HepG2 (cell line): ENCODE results near the gene MAN2A2. TPM values are rescaled to one million over a fixed set of nuclear protein-coding genes. Genes with fewer than 3 reads are reported as not detected.

Experiments
- ATAC-seq: fragments of 200-7000 bp; cut with Tn5 transposase; 3 replicates; pipeline ENCODE4 v1.9.1; 2020; ENCODE audit warnings: mild to moderate bottlenecking, moderate library complexity
- BruUV-seq: library from RNA; stranded (reverse); fragments of 400-500 nt; replicated peaks from 2 replicates; lab custom pipeline; 2021; lab: Mats Ljungman, UMichigan
- CTCF ChIA-PET: fragments of 300-600 bp; formaldehyde crosslinking; extraction: SDS; loops from one replicate; lab custom pipeline; 2021; ENCODE audit warnings: low total read pairs, inconsistent platforms, low intra/inter-chr PET ratio; lab: Yijun Ruan, JAX
- POLR2A ChIA-PET: fragments of 350-600 bp; sonication (Branson Sonifier 250); formaldehyde crosslinking; loops from one replicate; lab custom pipeline; 2020; ENCODE audit warnings: antibody characterized with exemption, inconsistent platforms; lab: Yijun Ruan, JAX
- DNase-seq: peaks from one replicate; pipeline ENCODE4 v3.0.0-alpha.2; 2015; ENCODE audit warnings: low spot score
- FAIRE-seq: peaks from 3 replicates; lab custom pipeline; 2011; peaks lifted over from hg19 to GRCh38; lab: Jason Lieb, UNC
- H2AFZ ChIP-seq: one replicate; pipeline ENCODE4 v1.6.1; 2011; ENCODE audit warnings: low read length, inconsistent platforms
- H3K27ac ChIP-seq: fragments of 300-600 bp; 3 replicates; pipeline ENCODE4 v1.8.0; 2011; ENCODE audit warnings: mixed run types, mild to moderate bottlenecking, mixed read lengths, low read length, inconsistent platforms; ENCODE audit not compliant: insufficient read depth; ENCODE audit errors: extremely low read length
- H3K27me3 ChIP-seq, 2 experiments: fragments of 200-600 bp in 1 of 2; 2 replicates in 1 of 2; 3 replicates in 1 of 2; pipeline versions ENCODE4 v1.6.0 to v1.8.0; 2011; ENCODE audit warnings: low read length in 2 of 2, mild to moderate bottlenecking in 2 of 2, moderate library complexity in 2 of 2, inconsistent platforms in 1 of 2; ENCODE audit not compliant: insufficient read depth in 2 of 2, control insufficient read depth in 1 of 2
- H3K36me3 ChIP-seq, 2 experiments: fragments of 200-600 bp in 1 of 2; replicated peaks in 1 of 2; 2 replicates in 1 of 2; 3 replicates in 1 of 2; pipeline versions ENCODE4 v1.5.1 to v1.8.0; 2011; ENCODE audit warnings: low read length in 2 of 2, inconsistent platforms in 1 of 2; ENCODE audit not compliant: insufficient read depth in 2 of 2, control insufficient read depth in 1 of 2
- H3K4me1 ChIP-seq: 2 replicates; pipeline ENCODE4 v1.5.1; 2012; ENCODE audit warnings: low read length, inconsistent platforms; ENCODE audit not compliant: insufficient read depth
- H3K4me2 ChIP-seq: 2 replicates; pipeline ENCODE4 v1.6.0; 2011; ENCODE audit warnings: low read depth, low read length, inconsistent platforms
- H3K4me3 ChIP-seq, 3 experiments: fragments of 200-600 bp in 1 of 3; sonication (generic), shearing (Covaris generic) in 1 of 3; replicated peaks in 1 of 3; 2 replicates each; pipeline ENCODE4 v1.5.1; 2011 to 2016; ENCODE audit warnings: low read length in 3 of 3, inconsistent platforms in 2 of 3, low read depth in 2 of 3, mild to moderate bottlenecking in 2 of 3, control low read depth in 1 of 3, mixed read lengths in 1 of 3; ENCODE audit not compliant: insufficient read depth in 1 of 3
- H3K79me2 ChIP-seq: one replicate; pipeline ENCODE4 v1.6.1; 2011; ENCODE audit warnings: low read length, inconsistent platforms; ENCODE audit not compliant: insufficient read depth
- H3K9ac ChIP-seq: 2 replicates; pipeline ENCODE4 v1.6.0; 2011; ENCODE audit warnings: mild to moderate bottlenecking, low read depth, low read length, inconsistent platforms; ENCODE audit not compliant: insufficient read depth
- H3K9me3 ChIP-seq: 2 replicates; pipeline ENCODE4 v1.5.1; 2012; ENCODE audit warnings: mild to moderate bottlenecking, low read length
- H4K20me1 ChIP-seq: 2 replicates; pipeline ENCODE4 v1.6.0; 2011; ENCODE audit warnings: inconsistent platforms, mild to moderate bottlenecking, low read length, moderate library complexity; ENCODE audit not compliant: insufficient read depth
- ETS1 ChIP-seq: sonication (generic); formaldehyde crosslinking; IDR thresholded peaks from 2 replicates; pipeline ENCODE4 v1.4.0; 2020; ENCODE audit warnings: missing genetic modification reagents
- GFI1 ChIP-seq: sonication (generic); formaldehyde crosslinking; IDR thresholded peaks from 2 replicates; pipeline ENCODE4 v1.5.0; 2020; ENCODE audit warnings: missing genetic modification reagents, mild to moderate bottlenecking, borderline replicate concordance
- GZF1 ChIP-seq: sonication (generic); formaldehyde crosslinking; IDR thresholded peaks from 2 replicates; pipeline ENCODE4 v1.5.1; 2020; ENCODE audit warnings: mild to moderate bottlenecking, missing genetic modification reagents
- PCBP2 ChIP-seq: fragments of 200-400 bp; formaldehyde crosslinking; optimal IDR thresholded peaks from 2 replicates; pipeline ENCODE3; 2018; ENCODE audit warnings: low read length, low read depth; ENCODE audit not compliant: poor library complexity, severe bottlenecking
- SIN3B ChIP-seq: fragments of 150-350 bp; IDR thresholded peaks from 2 replicates; pipeline ENCODE4 v1.6.1; 2014; ENCODE audit warnings: low read length
- SPEN ChIP-seq: sonication (generic); formaldehyde crosslinking; IDR thresholded peaks from 2 replicates; pipeline ENCODE4 v1.5.1; 2020; ENCODE audit warnings: low read depth, mild to moderate bottlenecking, missing genetic modification reagents
- ZNF446 ChIP-seq: sonication (generic); formaldehyde crosslinking; IDR thresholded peaks from 2 replicates; pipeline ENCODE4 v1.5.0; 2020; ENCODE audit warnings: mild to moderate bottlenecking, missing genetic modification reagents
- ZNF503 ChIP-seq: sonication (generic); formaldehyde crosslinking; IDR thresholded peaks from 2 replicates; pipeline ENCODE4 v1.4.0; 2020; ENCODE audit warnings: missing genetic modification reagents
- WGBS: methylation state at CpG from one replicate; pipeline ENCODE4 v1.1.6; 2017; ENCODE audit warnings: low lambda C conversion rate; 5-methylcytosine and 5-hydroxymethylcytosine counted together
- in situ Hi-C: cut with HindIII; loops from 2 replicates; pipeline ENCODE4 v1.10.0; 2017; ENCODE audit warnings: low pct_unique_long_range_greater_than_20kb; ENCODE audit not compliant: extremely low pct_ligation_motif_present
- intact Hi-C: fragments of 100-400 bp; cut with micrococcal nuclease; formaldehyde crosslinking; loops from one replicate; pipeline ENCODE4 v1.10.0; 2022; ENCODE audit not compliant: unreplicated experiment
- polyA plus RNA-seq, 8 experiments: library from polyadenylated mRNA; depleted of rRNA in 3 of 8; stranded (reverse) in 7 of 8; unstranded in 1 of 8; fragments of >200 nt; fragmentation: Illumina TruSeq in 4 of 8; extraction: Trizol in 4 of 8; gene quantifications; 2 replicates each; pipeline versions ENCODE4 v1.2.1 to v1.2.3, GENCODE V29; 2011 to 2016; ENCODE audit warnings: low read depth in 4 of 8, missing spikeins in 1 of 8, mixed read lengths in 1 of 8; ENCODE audit not compliant: insufficient read depth in 1 of 8
- total RNA-seq, 5 experiments: library from RNA; depleted of rRNA; stranded (reverse); fragments of >200 nt; fragmentation: Illumina TruSeq; extraction: Trizol; gene quantifications; 2 replicates each; pipeline ENCODE4 v1.2.3, GENCODE V29; 2016; ENCODE audit warnings: low read depth in 1 of 5

Gene MAN2A2
- total and polyA plus RNA-seq, 2 of the 13 experiments (the other 11 are each of a cell fraction or from before 2014, with no cell fraction given), result 17.5 to 51.5 TPM

- Histone ChIP-seq H3K4me3 (no peak overlapping the region), H3K36me3 (peaks cover 20 to 74% of the 10 kb centered on the region in 2 experiments; a peak in 4 of 5 replicates), H3K9me3 (no peaks in the 10 kb centered on the region), H3K4me2 (no peak overlapping the region), H2AFZ (no peak overlapping the region)
- WGBS, result 99% methylated on average over 13 of the region's 18 CpGs
- DNase-seq (no peak), ATAC-seq (no peak), FAIRE-seq (no peak)
- in situ Hi-C loops, result loop anchor here (25.0 kb wide), 1 partner anchor 315 kb away; no protein-coding TSS in a partner anchor
- POLR2A ChIA-PET, result no interaction called here
- CTCF ChIA-PET, result no interaction called here
- intact Hi-C loops, result no loop called here
- TF ChIP-seq GZF1 (CRISPR knock-in tag) (no peak), ZNF503 (no peak), SPEN (CRISPR knock-in tag) (no peak), SIN3B (no peak), ZNF446 (CRISPR knock-in tag) (no peak), GFI1 (no peak), ETS1 (CRISPR knock-in tag) (no peak), PCBP2 (no peak)
- TF ChIP-seq, all 625 proteins: peak for 0
- no peak overlapping the region for H3K27ac ChIP-seq
- no peaks in the 10 kb centered on the region for H3K4me1 ChIP-seq
- H3K79me2 ChIP-seq, result no peaks in the 10 kb centered on the region
- H3K9ac ChIP-seq, result no peak overlapping the region
- no peaks in the 10 kb centered on the region for H4K20me1 ChIP-seq
- no peaks in the 10 kb centered on the region for H3K27me3 ChIP-seq
- no TSS peak for BruUV-seq
These were observed 44.7 kb downstream of the MAN2A2 start for GRCh38 chr15:90947577-90948357.
